Colonic mucosa (tissue), 4 donors: ENCODE data around the gene SLAIN1. TPM values are rescaled to one million over a fixed set of nuclear protein-coding genes. Genes with fewer than 3 reads are reported as not detected.

ENCODE experiments used
- DNase-seq: peaks from one replicate; pipeline ENCODE4 v3.0.0-alpha.2; 2020
- H3K27ac ChIP-seq: fragments of 200-600 bp; one replicate; pipeline ENCODE4 v1.8.0; 2021
- H3K27me3 ChIP-seq: fragments of 200-600 bp; one replicate; pipeline ENCODE4 v1.8.0; 2021
- H3K36me3 ChIP-seq: fragments of 200-600 bp; one replicate; pipeline ENCODE4 v1.8.0; 2021
- H3K4me1 ChIP-seq: fragments of 200-600 bp; one replicate; pipeline ENCODE4 v1.8.0; 2021; ENCODE audit warnings: mild to moderate bottlenecking
- H3K4me3 ChIP-seq: fragments of 200-600 bp; one replicate; pipeline ENCODE4 v1.8.0; 2021
- H3K9ac ChIP-seq, 2 donors: one replicate each; pipeline ENCODE4 v1.7.0; 2013; ENCODE audit warnings: control low read depth in 2 of 2, low read depth in 2 of 2, low read length in 2 of 2
- H3K9me3 ChIP-seq: fragments of 200-600 bp; one replicate; pipeline ENCODE4 v1.8.0; 2021
- intact Hi-C: fragments of 100-400 bp; cut with DNase I; formaldehyde crosslinking; loops from one replicate; pipeline ENCODE4 v1.14.1; 2022
- total RNA-seq, 2 donors: library from RNA; stranded (reverse); fragmentation: NEBNext Ultra II Directional in 1 of 2; extraction: Animal tissue kit (Norgen Biotek cat#: 25700) in 1 of 2; gene quantifications; one replicate each; pipeline ENCODE4 v1.2.1, GENCODE V29; 2021
- TF ChIP-seq, protein P1 (sequence below): fragments of 200-600 bp; IDR thresholded peaks from one replicate; pipeline ENCODE4 v1.8.0; 2022; ENCODE audit warnings: antibody characterized with exemption, mild to moderate bottlenecking
- donor health status: healthy.
- donor health status: DM: no; HTN: no; CAD: no.
- donor health status: DM: no; HTN: no; CAD: no.

Gene SLAIN1
- total RNA-seq, 2 donors from 2014 or later = 2.1 to 3.5 TPM

DNA sequence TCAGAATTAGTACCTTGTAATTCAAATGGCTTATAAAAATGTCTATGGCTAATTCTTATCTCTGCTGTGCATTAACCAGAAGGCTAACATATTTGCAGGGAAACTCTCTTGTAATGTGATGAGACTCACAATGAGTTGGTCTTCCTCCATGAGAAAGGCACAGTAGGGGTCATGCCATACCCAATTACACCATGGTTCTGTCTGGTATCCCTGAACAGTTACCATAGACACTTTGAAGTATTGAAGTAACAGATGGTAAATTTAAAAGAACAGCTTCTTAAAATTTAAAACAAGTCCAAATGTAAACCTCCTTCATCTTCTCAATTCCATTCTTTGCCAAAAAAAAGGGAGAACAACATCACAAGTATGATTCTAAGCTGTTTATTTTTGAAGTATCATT lies 22.6 kb upstream of the SLAIN1 start:
- intact Hi-C loops = no loop called here
- no peaks in the 10 kb centered on the region for H3K4me1 ChIP-seq
- H3K36me3 ChIP-seq = no peaks in the 10 kb centered on the region
- H3K4me3 ChIP-seq = no peak overlapping the region
- H3K9ac ChIP-seq = no peak overlapping the region
- no peak overlapping the region for H3K27ac ChIP-seq
- TF ChIP-seq, protein P1, sequence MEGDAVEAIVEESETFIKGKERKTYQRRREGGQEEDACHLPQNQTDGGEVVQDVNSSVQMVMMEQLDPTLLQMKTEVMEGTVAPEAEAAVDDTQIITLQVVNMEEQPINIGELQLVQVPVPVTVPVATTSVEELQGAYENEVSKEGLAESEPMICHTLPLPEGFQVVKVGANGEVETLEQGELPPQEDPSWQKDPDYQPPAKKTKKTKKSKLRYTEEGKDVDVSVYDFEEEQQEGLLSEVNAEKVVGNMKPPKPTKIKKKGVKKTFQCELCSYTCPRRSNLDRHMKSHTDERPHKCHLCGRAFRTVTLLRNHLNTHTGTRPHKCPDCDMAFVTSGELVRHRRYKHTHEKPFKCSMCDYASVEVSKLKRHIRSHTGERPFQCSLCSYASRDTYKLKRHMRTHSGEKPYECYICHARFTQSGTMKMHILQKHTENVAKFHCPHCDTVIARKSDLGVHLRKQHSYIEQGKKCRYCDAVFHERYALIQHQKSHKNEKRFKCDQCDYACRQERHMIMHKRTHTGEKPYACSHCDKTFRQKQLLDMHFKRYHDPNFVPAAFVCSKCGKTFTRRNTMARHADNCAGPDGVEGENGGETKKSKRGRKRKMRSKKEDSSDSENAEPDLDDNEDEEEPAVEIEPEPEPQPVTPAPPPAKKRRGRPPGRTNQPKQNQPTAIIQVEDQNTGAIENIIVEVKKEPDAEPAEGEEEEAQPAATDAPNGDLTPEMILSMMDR = no peak
- H3K27me3 ChIP-seq = no peaks in the 10 kb centered on the region
- no peaks in the 10 kb centered on the region for H3K9me3 ChIP-seq
- DNase-seq = no peak

DNA sequence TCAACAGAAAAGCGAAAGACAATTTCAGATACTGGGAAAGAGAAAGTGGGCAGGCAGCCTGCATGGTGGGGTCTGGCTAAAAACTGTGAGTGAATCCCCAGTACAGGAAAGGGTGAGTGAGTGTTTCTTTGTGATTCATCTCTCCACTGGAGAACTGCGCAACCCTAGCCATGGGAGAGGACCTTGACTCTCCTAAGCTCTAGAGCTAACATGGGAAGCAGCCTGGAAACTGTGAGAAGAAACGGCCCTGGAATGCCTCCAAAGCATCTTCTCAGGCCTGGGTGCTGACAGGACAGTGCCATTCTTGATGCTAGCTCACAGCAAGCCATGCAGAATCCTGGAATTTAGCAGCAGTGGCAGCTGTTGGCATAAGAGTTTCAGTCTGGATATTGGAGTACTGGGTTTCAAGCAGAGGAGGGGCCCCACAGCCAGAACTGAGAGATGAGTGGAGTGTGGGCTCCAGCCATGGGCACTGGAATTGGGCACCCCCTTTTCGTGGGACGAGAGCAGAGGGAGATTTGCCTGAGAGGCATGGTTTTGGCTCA lies 18.7 kb upstream of the SLAIN1 start:
- no peaks in the 10 kb centered on the region for H3K9me3 ChIP-seq
- no peaks in the 10 kb centered on the region for H3K4me1 ChIP-seq
- no peak overlapping the region for H3K4me3 ChIP-seq
- intact Hi-C loops = no loop called here
- no peak overlapping the region for H3K27ac ChIP-seq
- no peaks in the 10 kb centered on the region for H3K36me3 ChIP-seq
- DNase-seq = no peak
- TF ChIP-seq, protein P1 = no peak
- H3K27me3 ChIP-seq = no peaks in the 10 kb centered on the region
- no peak overlapping the region for H3K9ac ChIP-seq

GRCh38 chr13:77687799-77688198 lies 9.7 kb upstream of the SLAIN1 start:
- TF ChIP-seq, protein P1 = no peak
- DNase-seq = no peak
- H3K36me3 ChIP-seq = no peaks in the 10 kb centered on the region
- intact Hi-C loops = no loop called here
- no peaks in the 10 kb centered on the region for H3K9me3 ChIP-seq
- no peaks in the 10 kb centered on the region for H3K27me3 ChIP-seq
- H3K4me1 ChIP-seq = no peaks in the 10 kb centered on the region
- no peak overlapping the region for H3K4me3 ChIP-seq
- H3K9ac ChIP-seq = no peak overlapping the region
- H3K27ac ChIP-seq = no peak overlapping the region

DNA sequence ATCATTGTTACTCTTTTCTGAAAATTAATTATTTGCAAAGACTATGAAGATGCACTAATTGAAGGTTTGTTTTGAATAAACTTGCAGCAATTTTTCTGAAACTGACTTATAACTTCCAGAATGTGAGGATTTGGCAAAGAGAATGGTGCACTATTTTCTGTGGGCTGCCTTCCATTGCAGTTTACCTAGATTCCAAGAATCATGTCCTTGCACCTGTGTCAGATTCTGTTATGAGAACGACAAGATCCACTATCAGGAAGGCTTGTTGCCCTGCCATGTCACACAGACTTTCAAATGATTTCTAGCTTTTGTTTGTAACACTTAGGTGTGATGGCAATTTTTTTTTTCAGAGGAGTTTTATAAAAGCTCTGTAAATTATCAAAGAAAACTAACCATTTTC lies 5.6 kb upstream of the SLAIN1 start:
- no peak overlapping the region for H3K27ac ChIP-seq
- no peaks in the 10 kb centered on the region for H3K27me3 ChIP-seq
- TF ChIP-seq, protein P1 = no peak
- no peaks in the 10 kb centered on the region for H3K9me3 ChIP-seq
- DNase-seq = no peak
- H3K9ac ChIP-seq = no peak overlapping the region
- H3K4me3 ChIP-seq = no peak overlapping the region
- no peaks in the 10 kb centered on the region for H3K4me1 ChIP-seq
- H3K36me3 ChIP-seq = no peaks in the 10 kb centered on the region
- intact Hi-C loops = no loop called here

DNA sequence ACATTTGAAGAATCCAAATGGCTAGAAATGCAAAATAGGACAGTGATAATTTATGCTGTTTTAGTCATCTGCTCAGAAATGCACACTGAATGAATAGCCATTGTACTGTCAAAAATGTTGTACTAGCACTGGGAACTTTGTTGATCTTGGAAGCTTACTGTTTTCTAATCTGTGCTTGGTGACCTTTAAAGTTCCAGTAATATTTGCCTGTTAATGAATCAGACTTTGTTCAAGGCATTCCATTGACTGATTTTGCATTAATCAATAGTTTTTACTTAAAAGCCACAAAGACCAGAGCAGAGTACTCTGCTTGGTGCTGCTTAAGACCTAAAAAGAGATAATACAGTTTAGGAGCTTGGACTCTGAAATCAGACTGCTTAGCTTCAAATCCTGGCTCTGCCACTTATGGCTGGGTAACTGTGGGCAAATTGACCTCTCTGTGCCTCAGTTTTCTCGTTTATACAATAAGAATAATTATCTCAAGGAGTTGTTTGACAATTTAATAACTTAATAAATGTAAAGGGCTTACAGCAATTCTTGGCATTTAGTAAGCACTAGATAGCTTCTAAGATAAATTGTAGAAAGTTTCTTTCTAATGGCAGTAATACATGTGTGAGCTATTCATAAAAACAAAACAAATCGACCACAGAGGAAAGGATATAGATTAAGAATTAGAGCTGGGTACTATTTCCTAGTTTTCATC lies 4.6 kb upstream of the SLAIN1 start:
- H3K27me3 ChIP-seq = no peaks in the 10 kb centered on the region
- H3K9me3 ChIP-seq = no peaks in the 10 kb centered on the region
- no peak overlapping the region for H3K4me3 ChIP-seq
- no peaks in the 10 kb centered on the region for H3K4me1 ChIP-seq
- TF ChIP-seq, protein P1 = no peak
- H3K27ac ChIP-seq = no peak overlapping the region
- DNase-seq = no peak
- no peaks in the 10 kb centered on the region for H3K36me3 ChIP-seq
- no peak overlapping the region for H3K9ac ChIP-seq
- intact Hi-C loops = no loop called here
